COLO829 (cell line): ENCODE measurements around the gene BAIAP3.

Source experiments
- DNase-seq: peaks from one replicate; pipeline ENCODE4 v3.0.0; 2012; ENCODE audit warnings: low spot score

The BAIAP3 gene

GRCh38 chr16:1346422-1347285 lies 13.2 kb downstream of the BAIAP3 start:
- DNase-seq = no peak

GRCh38 chr16:1347286-1347855 lies 13.9 kb downstream of the BAIAP3 start:
- no peak for DNase-seq

- no peak for DNase-seq
Observed at GRCh38 chr16:1347962-1348361, 14.5 kb downstream of the BAIAP3 start.

GRCh38 chr16:1348441-1348840 lies 15.0 kb downstream of the BAIAP3 start:
- no peak for DNase-seq

GRCh38 chr16:1348926-1349325 lies 15.5 kb downstream of the BAIAP3 start:
- DNase-seq = no peak

- DNase-seq = no peak
Observed at GRCh38 chr16:1349351-1349750, 15.9 kb downstream of the BAIAP3 start.

- no peak for DNase-seq
Observed at GRCh38 chr16:1349951-1350350, 16.5 kb downstream of the BAIAP3 start.

GRCh38 chr16:1350691-1351090 lies 17.2 kb downstream of the BAIAP3 start:
- DNase-seq = no peak

GRCh38 chr16:1351215-1351581 lies 17.8 kb downstream of the BAIAP3 start:
- DNase-seq = no peak

- peak; percentile 40 for DNase-seq
Observed at GRCh38 chr16:1351582-1352362, 18.3 kb downstream of the BAIAP3 start, which contains the start of the genes GNPTG and TSR3. Gene GNPTG (plus strand): TSS chr16:1351931. CDS start chr16:1351966, 35 bp downstream. Gene TSR3 (minus strand): TSS chr16:1351878. CDS start chr16:1351804, 74 bp downstream.

GRCh38 chr16:1354815-1355540 lies 21.5 kb downstream of the BAIAP3 start:
- DNase-seq = no peak

GRCh38 chr16:1355591-1355990 lies 22.1 kb downstream of the BAIAP3 start:
- no peak for DNase-seq

- DNase-seq = no peak
Observed at GRCh38 chr16:1356061-1356900, 22.8 kb downstream of the BAIAP3 start.

GRCh38 chr16:1357906-1358566 lies 24.6 kb downstream of the BAIAP3 start:
- DNase-seq = no peak

- DNase-seq = no peak
Observed at GRCh38 chr16:1361685-1362360, 28.4 kb downstream of the BAIAP3 start.

- no peak for DNase-seq
Observed at GRCh38 chr16:1362807-1363206, 29.4 kb downstream of the BAIAP3 start.

- DNase-seq = peak; percentile 40
Observed at GRCh38 chr16:1363501-1364041, 30.1 kb downstream of the BAIAP3 start.

GRCh38 chr16:1364510-1364909 lies 31.1 kb downstream of the BAIAP3 start:
- DNase-seq = no peak

- DNase-seq = no peak
Observed at GRCh38 chr16:1366060-1366711, 32.7 kb downstream of the BAIAP3 start.
